HG02678 (cell line): ENCODE results near the gene FAM177B.

ENCODE experiments used
- ATAC-seq: cut with Tn5 transposase; IDR thresholded peaks from one replicate; pipeline ENCODE4 v1.9.1; 2021; ENCODE audit warnings: mild to moderate bottlenecking, moderate library complexity; ENCODE audit not compliant: unreplicated experiment

FAM177B gene

DNA sequence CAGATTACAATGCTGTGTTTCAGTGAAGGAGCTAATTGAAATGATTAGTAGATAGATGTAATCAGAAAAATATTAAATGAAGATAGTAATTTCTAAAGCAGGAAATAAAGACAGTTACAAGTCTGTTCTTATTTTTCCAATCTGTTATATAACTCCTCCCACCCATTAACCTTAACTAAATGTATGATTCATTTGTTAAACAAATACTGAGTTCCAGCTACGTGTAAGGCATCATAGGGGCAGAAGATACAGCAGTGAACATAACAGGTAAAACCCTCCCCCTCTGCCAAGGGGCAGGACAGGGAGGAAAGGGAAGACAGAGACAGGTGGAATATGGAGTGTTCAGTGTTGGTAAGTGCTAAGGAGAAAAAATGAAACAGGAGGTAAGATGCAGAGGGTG, at the start of gene FAM177B:
TSS of gene FAM177B (plus strand) at position 231 of the 400 bp plus-strand sequence. CDS start 9,344 bp downstream, outside the sequence.
- no peak for ATAC-seq

DNA sequence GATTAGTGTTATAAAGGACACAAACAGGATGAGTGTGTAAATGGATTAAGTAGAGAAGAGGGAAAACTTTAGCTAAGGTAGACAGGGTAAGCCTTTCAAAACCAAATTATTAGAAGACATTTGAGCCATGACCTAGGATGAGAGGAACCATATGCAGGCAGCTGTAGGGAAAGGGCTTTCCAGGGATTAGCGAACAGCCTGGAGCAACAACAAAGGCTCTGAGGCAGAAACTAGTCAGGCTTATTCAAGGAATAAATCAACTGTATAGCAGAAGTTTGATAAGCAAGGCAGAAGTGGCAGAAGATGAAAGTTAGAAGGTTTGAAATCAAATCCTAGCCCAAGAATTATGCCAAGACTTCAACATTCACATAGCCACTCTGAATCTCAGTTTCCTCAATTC, 46.0 kb upstream of the FAM177B start:
- ATAC-seq, result no peak

DNA sequence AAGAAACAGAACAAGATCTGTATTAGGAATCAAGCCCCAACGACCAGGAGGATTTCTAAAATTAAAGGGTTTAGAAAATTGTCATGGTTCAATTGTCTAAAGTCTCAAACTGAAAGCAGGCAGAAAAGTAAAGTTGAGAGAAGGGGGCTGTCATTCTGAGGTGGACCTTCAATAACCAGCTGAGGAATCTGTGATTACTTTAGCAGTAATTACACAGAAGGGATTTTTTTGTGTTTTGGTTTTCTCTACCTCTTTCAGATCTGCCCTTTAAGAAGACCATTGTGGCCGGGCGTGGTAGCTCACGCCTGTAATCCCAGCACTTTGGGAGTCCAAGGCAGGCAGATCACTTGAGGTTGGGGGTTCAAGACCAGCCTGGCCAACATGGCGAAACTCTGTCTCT, 42.1 kb upstream of the FAM177B start:
- ATAC-seq, result no peak

DNA sequence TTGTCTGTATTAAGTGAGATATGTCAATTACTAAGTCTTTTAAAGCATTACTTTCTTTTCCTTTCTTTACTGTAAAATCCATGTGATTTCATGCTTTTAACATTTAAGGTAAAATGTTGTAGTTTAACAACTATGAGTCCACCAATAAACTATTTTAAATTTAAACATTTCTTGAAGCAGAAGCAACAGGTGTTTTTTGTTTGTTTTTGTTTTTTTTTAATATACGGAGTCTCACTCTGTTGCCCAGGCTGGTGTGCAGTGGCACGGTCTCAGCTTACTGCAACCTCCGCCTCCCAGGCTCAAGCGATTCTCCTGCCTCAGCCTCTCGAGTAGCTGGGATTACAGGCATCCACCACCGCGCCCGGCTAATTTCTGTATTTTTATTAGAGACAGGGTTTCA, 40.3 kb upstream of the FAM177B start:
- ATAC-seq, result no peak

DNA sequence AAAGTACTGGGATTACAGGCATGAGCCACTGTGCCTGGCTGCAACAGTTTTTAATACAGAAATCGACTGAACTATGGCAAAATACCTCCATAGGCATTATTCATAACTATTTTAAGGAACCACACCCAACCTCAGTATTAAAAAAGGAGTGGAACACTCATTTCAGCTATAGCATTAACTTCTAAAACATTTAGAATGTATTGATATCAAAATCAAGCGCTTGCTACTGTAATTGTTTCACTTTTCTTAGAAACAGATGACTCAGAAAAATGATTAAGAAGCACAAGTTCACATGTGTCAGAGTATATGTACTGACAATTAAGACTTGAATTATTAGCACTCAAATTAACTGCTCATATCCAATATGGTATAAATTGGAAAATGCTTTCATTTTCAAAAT, 39.8 kb upstream of the FAM177B start:
- ATAC-seq, result no peak

DNA sequence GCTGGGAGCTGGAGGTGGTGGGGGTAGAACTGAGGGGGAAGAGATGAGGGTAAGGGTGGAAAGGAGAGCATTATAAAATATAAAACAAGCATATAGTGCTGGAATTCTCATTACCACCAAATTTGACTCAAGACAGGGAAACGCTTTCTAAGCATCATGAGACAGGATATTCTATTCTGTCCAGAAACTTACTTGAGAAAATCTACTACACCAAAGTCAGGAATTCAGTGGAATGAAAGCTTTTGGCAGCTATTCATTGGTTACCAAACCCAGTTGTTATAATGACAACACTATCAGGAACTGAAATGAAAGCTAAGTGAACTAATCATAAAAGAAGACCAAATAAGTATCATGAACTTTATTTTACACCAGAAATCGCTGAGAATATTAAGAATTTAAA, 39.2 kb upstream of the FAM177B start:
- no peak for ATAC-seq

DNA sequence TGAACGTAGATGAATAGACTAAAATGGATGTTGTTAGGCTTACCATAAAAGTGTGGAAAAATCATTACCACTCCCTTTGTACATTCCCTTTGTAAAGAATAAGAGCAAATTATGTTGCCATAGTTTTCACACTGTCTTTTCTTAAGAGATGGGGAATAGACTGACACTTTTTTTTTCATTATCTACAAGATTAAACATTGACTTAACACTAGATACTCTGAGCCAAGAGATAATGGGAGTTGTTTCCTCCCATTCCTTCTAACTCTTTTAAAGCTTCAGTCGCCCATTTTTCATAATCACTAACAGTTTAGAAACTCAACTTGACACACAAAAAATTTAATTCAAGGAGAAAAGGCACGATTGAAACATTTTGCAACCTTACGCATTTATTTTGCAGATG, 34.8 kb upstream of the FAM177B start:
- ATAC-seq, result no peak

DNA sequence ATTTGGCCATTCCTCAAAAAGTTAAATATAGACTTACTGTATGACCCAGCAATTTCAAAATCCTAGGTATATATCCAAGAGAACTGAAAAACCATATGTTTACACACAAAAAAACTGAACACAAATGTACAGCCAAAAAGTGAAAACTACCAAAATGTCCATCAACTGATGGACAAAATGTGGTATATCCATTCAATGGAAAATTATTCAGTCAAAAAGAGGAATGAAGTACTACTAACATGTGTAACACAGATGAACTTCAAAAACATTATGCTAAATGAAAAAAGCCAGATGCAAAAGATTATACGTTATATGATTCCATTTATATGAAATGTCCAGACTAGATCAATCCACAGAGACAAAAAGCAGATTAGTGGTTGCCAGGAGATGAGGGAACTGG, 32.7 kb upstream of the FAM177B start:
- no peak for ATAC-seq

DNA sequence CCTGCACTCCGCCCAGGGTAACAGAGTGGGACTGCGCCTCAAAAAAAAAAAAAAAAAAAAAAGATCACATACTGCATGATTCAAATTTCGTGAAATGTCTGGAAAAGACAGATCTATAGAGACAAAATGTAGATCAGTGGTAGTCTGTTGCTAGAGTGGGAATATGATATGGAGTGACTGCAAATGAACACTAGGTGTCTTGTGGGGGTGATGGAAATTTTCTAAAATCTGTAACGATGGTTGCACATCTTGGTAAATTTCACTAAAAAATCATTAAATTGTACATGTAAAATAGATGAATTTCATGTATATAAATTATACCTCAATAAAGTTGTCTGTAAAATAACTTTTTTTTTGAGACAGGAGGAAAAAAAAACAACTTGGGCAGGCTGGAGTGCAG, 30.2 kb upstream of the FAM177B start:
- no peak for ATAC-seq

DNA sequence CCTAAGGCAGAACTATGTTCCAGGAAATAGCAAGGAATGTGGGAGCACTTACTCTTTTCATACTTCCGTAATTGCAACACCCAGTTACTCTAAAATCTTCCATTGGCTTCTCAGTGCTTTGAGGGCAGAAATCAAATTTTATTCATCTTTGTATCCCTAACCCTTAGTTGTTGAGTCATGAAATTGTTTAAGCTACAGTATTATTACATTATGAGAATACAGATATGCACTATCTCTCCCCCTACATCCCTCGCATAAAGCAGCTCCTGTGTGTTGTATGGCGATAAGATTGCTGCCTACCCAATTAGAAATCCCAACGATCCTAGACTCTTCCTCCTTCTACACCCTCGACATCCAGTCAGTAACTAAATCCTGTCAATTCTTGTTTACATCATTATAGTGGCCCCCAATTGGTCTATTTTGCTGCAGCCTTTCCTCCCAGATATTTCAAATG, 27.3 kb upstream of the FAM177B start:
- no peak for ATAC-seq

DNA sequence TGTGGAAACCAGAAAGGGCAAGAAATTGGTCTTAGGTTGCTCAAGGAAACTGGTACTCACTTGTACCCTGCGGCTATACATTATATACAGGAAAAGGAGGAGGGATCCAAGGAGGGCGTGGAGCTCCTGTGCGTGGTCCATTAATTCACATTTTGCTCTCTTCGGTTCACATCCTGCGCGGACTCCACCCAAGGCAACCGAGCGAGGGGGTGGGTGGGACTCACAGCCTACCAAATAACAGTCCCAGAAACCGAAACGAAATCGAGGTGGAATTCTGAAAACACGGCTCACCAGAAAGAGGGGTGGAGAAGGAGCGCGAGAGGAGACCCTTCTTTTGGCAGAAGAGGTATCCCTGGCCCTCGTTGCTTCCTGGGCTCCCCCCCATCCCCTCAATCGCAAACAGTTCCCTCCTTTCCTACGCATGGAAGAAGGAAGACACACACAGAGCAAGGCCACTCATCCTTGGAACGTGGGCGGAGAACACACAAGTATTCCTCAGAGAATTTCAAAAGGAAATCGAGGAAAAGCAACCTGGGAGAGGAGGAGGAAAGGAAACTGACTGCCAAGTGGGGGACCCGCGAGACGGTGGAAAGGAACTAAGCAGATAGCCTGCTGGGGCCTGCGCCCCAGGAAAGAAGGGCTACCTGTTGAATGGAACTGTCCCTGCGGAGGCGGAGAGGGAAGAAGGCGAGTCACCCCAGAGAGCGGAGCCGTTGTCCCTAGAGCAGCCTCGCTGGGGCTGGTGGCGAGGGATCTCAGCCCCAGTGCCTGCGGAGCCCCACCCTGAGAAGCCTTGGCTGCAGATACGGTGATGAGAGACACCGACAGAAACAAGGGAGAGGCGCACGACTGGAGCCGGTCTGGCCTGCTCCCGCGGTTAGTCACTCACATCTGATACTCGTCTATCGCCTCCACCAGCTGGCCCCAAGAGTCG, 25.4 kb upstream of the FAM177B start:
- peak; percentile 25 for ATAC-seq

DNA sequence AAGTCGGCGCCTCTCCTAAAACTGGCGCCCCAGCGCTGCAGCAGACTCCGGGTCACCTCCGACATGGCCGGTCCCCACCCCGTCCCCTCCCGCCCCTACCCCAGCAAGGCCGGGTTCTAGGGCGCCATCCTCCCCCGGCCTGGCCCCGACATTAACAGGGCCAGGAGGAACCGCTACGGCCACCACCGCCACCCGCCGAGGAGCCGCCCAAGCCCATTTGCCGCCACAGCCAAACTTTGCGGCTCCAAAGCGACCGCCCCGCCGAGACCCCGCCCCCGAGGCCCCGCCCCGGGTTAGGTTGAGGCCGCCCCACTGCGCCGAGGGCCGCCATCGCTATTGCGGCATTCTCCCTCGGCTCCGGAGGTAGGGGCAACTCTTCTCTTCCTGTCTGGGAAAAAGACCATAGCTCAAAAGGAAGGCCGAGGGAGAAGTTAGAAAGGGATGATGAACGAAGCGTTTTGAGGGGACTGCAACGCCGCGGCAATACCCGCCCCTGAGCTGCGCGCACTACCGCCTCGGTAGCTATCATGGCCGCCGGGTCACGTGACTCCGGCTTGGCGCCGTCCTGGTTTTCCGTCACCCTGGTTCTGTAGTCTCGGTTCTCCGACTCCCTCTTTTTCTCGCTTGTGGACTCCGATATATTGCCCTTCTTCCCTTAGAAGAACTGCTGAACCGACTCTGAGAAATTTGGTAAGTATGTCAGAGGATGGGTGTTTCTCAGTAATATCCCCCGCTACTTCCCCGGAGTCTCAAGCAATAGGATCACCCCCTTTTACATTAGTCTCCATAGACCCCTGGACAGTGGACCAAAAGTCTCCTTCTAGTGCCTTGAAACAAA, 24.5 kb upstream of the FAM177B start, which contains the start of the genes AIDA and BROX:
TSS of gene AIDA (minus strand) at position 239 of the 838 bp plus-strand sequence. CDS start at position 65, 174 bp downstream.
TSS of gene BROX (plus strand) at position 312 of the 838 bp plus-strand sequence. CDS start 3,136 bp downstream, outside the sequence.
- peak; percentile 79 for ATAC-seq

DNA sequence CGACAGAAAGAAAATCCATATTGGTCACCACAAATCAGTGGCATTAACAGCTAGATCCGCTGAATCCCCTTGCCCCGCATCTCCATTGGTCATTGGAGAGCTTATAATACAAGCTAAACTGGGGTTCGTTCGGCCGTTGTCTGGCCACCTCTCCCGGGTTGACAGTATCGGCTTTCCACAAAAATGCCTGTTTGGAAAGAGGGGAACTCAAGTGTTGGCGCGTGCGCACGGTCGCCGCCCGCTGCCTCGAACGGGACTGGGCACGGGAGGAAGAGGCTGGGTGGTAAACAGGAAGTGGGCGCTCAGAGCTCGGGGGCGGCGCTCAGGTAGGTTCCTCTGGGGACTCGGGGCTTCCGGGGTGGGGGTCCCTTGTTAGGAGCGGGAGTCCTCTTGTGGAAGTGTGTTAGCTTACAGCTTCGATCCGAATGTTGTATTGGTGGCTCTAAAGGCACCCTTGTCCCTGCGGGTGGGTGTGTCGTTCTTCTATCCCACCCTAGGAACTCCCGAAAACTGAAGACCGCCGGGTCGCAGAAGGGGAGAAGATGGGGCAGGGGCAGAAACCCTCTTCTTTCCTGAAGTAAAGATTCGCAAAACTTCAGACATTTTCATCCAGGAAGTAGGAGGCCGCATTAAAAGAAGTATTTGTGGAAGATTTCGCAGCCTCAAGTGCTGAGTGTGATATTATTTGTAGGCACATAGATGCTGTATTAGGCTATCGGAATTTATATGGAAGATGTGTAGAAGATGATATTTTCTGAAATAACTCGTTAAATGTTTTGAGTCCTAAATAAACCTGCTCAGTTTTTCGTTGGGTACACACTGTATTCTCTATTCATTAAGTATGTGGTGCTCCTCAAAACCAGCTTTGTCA, 23.7 kb upstream of the FAM177B start:
- ATAC-seq, result peak; percentile 71

DNA sequence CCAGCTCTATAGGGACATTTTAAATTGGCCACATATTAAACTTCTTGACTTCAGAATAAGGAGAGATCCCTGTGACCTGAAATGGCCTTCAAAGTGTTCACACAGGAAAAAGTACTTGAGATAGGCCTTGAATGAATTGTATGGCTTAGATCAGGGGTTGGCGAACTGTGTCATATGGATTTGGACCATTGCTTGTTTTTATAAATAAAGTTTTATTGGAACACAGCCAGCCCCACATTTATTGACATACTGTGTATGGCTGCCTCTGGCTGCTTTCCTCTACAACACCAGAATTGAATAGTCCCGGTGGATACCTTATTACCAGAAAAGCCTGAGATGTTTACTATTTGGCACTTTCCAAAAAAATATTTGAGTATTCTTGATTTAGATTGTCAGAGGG, 20.6 kb upstream of the FAM177B start:
- ATAC-seq, result no peak

DNA sequence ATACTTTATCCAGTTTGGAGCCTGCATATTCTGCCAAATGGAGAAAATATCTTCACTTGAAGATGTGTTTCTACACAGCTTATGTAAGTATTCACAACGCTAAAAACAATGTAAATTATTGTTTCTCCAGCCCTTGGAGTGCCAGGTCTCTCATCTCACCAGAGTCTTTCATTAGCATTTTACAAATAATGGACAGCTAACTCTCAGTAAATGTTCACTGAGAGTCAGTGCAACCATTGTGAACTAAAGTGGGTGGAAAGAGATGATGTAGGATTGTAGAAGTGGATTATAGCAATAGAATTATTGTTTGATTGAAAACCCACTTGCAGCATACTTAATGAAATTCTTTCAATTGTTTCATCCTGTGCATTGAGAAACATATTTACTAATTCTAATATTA, 8.3 kb upstream of the FAM177B start:
- no peak for ATAC-seq

DNA sequence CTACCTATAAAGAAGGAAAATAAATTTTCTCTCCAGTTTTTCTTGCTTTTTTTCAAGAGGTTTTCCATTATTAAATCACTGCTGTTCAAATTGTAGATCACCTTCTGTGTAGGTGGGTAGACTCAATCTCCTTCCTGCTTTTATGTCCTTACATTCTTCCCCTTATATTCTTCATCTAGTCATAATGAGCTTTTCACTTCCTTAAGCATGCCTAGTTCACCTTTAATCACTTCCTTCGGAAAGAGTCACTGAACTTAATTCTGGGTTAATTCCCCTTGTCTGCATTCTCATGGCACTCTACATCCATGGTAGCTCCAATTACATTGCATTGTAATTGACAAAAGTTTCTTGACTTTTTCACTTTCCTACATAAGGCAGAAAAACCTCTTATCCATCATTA, 6.1 kb upstream of the FAM177B start:
- ATAC-seq, result no peak

DNA sequence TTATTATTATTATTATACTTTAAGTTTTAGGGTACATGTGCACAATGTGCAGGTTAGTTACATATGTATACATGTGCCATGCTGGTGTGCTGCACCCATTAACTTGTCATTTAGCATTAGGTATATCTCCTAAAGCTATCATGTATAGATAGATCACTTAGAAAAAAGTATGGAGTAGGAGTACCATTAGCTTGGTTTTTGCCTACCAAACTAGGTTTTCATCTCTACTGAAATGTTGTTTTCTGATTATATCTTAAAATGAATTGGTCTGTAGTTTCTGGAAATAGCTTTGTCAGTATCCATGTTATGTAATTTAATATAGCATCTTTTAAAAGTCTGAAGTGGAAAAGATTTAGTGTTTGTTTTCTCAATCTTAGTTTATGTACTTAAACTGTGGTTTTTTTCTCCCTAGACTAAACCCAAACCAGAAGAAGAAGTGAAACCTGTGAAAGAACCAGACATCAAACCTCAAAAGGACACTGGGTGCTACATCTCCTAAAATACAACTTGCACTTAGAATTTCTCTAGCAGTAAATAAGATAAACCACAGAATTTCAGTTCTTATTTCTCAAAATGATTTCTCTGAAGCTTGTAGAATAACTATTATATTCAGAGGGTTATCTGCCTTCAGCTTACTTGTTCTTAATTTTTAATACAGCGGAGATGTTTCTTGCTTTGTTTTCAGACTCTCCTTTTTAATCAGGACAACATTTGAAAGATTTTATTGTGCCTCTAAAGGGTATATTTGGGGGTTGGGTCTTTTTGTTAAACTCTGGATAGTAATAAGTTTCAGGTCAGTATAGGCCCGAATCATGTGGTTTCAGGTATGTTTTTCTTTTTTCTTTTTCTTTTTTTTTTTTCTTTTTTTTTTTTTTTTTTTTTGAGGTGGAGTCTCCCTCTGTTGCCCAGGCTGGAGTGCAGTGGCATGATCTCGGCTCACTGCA, 4.5 kb upstream of the FAM177B start:
- peak; percentile 96 for ATAC-seq

DNA sequence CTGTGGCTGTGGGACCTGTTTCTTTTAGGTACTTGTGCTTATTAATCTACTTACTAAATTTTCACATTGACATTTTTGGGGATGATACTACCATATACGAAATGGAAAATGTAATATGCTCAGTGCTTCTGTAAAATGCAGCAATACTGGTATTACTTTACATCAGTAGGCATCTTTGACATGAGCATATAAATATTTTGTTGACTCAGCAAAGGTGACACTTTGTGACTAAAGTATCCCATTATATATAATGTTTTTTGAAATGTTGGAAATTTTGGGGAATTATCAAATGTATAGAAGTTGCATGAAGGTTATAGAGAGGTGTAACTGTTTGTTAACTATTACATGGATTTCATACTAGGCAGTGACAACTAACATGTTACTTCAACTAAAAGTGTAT, 2.3 kb upstream of the FAM177B start:
- ATAC-seq, result no peak

DNA sequence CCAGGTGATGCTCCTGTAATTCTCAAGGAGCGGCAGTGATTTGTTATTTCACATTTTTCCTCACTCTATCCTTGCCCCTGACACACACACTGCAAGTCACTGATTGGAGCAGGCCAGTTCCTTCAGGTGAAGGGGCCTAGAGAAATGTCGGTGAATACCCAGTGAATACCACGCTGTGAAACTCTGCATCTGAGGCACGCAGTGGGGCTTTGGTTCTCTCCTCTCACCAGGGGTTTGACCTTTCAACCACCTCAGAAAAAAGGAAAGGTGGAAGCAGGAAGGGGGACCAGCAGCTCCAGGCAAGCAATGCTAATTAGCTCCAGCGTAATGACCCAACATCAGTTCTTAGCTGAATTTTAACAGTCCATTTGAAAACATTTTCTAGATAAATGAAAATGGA, 532 bp upstream of the FAM177B start:
- no peak for ATAC-seq
